GM18858 (cell line): ENCODE measurements around the gene CCDC89.
"Not testable (repeated sequence)": the region's sequence is repeated elsewhere in the genome, so short reads cannot be mapped to it uniquely, and the experiment has no call there.

Experiments used
- ATAC-seq: cut with Tn5 transposase; IDR thresholded peaks from one replicate; pipeline ENCODE4 v1.9.1; 2021; ENCODE audit not compliant: unreplicated experiment

CCDC89 gene

DNA sequence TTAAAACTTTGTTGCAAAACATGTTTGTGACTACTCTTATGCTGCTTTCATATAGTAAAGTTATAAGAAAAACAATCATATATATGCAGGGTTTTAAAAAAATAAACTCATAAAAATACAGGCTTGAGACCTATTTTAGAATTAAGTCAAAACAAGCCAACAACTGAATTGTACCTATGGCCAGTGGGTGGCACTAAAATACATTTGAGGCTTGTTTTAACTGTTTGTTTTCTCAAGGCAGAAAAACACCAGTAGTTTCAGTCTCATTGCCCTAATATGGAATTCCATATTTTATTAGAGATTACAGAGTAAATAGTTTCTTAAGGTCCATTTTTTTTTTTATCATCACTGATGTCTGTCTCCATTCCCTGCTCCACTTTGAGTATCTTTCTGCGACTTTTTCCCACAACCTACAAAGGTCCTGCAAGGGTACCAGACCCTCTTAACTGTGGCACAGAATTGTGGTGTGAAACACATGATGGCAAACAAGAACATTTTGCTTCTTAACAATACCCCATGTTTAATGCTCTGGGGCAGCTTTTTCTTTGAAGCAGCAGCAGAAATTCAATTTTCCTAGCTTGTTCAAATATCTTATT is 8.5 kb upstream of the CCDC89 start:
- peak; percentile 46 for ATAC-seq

DNA sequence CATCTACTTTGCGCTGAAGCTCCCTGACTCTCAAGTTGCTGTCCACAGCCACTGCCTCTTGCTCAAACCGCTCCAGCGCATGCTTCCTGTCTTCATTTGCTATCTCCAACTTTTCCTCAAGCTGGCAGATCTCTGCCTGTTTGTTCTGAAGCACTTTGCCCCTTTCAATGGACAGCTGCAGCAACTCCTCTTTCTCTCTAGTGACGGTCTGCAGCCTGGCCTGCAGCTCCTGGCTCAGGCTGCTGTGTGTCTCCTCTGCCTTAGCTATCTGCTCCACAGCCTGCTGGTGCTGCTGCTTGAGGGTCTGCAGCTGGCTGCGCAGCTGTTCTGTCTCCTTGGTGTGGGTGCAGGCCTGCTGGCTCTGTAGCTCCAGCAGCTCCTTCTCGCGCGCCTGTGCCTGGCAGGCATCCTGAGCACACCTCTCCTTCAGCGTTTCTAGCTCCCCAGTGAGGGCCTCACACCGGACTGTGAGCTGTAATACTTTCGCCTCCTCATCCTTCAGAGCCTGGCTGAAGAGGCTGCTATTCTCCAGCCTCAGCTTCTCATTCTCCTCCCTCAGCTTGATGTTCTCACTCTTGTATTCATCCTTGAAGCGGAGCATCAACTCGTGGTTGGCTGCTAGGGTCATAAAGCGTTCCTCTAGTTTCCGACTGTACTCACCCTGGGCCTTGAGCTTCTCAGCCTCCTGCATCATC is 723 bp downstream of the CCDC89 start:
- ATAC-seq = no peak

DNA sequence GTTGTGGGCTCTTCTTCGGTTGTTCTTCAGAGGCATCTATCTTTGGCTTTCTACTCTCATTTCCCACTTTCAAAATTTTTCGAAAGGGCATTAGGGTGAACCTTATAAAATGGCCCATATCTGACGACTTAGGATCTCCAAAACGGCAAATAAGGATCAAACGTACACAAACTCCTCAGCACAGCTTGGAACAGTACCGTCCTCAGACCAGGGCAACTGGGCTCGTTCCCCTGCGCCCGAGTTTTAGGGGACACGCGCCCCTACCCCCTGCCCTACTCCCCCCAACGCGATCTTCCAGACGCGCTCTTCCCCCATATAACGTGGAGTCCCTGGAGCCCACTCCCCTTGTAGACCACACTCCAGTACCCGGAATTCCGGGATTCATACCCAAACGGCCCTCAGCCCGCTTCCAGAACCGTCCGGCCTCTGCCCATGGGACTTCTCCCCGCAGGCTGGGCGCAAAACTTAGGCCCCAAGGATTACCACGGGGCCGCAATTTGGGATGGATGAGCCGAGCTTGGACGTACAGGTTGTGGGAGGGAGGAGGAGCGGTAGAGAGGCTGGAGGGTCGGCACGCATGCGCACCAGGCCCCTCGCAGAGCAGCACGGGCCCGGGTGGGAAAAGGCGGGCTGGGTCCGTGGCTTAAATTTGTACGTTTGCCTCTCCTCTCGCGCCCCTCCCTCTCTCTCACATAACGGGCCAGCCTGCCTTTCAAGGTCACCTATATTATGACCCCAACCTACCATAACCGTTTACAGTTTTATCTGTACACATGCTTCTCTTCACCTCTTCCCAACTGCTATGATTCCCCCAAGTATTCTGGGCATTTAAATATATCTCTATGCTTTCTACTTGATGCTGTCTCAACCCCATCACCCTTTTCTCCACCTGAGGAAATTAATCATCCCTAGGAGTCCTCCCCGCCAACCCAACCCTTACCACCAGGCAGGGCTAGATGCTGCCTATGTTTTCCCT is 3.4 kb downstream of the CCDC89 start:
- ATAC-seq = peak; percentile 61

DNA sequence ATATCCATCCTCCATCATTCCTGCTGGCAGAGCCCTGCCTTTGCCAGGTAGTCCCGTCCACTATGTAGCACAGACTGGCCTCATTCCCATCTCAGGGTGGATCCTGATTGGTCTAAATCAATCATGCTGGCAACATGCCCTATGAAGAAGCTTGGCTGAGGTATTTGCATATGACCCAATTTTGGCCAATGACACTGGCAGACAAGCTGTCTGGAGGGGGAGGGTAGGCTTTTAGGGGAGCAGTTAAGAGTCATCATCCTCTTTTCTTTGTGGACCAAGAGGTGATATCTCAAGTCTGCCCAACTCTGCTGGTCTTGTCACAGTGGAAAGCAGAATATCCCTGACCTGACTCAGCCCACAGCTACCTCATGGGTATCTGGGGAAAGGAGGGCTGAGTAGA is 5.1 kb downstream of the CCDC89 start:
- no peak for ATAC-seq

DNA sequence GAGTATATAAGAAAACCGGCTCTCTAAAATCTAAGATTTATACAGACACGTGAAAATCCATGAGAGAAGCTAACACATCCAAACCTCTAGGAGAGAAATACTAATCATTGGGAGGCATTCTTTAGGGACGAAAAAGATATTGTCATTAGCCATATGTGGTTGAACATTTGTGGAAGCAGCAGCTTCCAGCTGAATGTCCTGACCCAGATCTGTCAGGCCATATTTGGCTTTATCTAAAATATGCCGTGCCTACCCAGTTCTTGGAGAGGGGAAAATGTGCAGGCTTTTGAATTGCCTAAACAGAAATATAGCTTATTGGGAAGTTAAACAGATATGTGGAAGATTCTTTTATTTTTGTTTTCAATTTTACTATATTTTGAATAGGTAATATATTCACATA is 6.4 kb downstream of the CCDC89 start:
- no peak for ATAC-seq

DNA sequence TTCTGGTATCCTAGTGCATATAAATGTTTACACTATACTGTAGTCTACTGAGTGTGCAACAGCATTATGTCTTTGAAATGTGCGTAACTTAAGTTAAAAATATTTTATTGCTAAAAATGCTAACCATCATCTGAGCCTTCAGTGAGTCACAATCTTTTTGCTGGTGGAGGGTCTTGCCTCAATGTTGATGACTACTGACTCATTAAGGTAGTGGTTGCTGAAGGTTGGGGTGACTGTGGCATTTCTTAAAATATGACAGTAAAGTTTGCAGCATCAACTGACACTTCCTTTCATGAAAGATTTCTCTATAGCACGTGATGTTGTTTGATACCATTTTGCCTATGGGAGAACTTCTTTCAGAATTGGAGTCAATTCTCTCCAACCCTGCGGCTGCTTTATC is 12.6 kb downstream of the CCDC89 start:
- no peak for ATAC-seq

DNA sequence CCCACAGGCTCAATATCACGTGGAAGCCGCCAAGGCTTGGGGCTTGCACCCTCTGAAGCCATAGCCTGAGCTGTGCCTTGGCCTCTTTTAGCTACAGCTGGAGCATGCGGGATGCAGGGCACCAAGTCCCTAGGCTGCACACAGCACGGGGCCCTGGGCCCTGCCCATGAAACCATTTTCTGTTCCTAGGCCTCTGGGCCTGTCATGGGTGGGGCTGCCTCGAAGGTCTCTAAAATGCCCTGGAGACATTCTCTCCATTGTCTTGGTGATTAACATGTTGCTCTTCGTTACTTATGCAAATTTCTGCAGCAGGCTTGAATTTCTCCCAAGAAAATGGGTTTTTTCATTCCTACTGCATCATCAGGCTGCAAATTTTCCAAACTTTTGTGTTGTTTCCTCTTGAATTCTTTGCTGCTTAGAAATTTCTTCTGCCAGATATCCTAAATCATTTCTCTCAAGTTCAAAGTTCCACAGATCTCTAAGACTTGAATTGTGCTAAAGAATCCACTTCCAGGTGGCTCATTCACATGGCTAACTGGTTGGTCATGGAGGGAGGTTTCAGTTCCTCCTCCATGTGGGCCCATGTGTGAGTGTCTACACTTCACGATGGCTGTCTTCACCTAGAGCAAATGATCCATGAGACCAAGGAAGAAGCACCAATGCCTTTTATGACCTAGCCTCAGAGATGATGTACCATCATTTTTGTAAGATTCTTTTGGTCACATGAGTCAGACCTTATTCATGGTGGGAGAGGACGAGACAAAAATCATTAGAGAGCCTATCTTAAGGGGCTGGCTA is 13.7 kb downstream of the CCDC89 start:
- no peak for ATAC-seq

DNA sequence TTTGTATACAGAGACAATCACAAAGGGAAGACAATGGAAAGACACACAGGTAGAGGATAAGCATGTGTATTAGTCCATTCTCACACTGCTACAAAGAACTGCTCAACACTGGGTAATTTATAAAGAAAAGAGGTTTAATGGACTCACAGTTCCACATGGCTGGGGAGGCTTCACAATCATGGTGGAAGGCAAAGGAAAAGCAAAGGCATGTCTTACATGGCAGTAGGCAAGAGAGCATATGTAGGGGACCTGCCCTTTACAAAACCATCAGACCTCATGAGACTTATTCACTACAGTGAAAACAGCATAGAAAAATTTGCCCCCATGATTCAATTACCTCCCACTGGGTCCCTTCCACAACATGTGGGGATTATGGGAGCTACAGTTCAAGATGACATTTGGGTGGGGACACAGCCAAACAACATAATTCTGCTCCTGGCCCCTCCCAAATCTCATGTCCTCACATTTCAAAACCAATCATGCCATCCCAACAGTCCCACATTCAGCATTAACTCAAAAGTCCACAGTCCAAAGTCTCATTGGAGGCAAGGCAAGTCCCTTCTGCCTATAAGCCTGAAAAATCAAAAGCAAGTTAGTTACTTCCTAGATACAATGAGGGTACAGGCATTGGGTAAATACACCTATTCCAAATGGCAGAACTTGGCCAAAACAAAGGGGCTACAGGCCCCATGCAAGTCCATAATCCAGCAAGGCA is 14.9 kb downstream of the CCDC89 start:
- ATAC-seq = not testable (repeated sequence)

DNA sequence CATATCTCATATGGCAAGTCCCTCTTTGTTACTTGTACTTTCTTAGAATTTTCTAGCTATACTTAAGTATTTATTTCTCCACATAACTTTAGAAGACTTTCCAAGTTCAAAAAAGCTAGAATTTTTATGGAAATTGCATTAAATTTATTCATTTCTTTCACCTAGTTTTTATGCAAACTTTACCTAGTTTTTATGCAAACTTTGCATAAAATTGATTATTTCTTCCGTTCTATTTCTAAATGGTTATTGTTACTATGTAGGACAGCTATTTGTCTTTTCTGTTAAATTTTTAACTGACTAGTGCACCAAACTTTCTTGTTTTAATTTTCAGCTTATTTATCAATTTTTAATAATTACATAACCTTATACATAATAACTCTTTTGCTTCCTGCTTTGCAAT is 17.8 kb downstream of the CCDC89 start:
- no peak for ATAC-seq

DNA sequence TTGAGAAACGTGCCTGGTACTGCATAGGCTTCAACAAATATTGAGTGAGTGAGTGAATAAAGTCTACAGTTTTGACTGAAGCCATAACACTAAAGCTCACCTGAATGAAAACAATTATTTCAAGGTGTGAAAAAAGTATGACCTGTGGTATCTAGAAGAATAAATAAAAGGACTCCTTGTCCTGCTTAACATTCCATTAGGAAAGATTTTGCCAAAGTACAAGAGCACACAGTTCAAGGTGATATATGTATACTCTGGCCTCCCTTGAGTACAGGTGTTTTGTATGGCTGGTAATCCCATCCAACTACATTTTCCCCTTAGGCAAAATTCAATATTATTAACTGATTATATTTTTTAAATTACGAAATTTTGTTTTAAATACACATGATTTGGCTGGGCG is 19.3 kb downstream of the CCDC89 start:
- ATAC-seq = no peak

DNA sequence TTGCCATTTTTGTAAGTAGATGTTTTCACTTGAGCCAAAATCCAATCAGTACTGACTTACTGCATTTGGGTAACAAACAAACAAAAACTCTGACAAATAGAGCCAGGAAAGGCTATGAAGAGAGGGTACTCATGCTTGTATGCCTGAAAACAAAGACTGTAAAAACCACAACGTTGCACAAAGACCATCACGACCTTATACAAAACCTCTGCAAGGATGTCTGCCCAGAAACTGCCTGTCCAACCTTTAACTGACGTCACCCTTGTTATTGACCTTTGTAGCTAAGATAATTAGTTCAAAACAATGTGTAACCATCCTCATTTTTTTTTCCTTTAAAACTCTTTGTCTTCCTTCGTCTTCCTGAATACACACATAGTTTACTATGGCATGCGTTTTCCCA is 20.3 kb downstream of the CCDC89 start:
- ATAC-seq = no peak

DNA sequence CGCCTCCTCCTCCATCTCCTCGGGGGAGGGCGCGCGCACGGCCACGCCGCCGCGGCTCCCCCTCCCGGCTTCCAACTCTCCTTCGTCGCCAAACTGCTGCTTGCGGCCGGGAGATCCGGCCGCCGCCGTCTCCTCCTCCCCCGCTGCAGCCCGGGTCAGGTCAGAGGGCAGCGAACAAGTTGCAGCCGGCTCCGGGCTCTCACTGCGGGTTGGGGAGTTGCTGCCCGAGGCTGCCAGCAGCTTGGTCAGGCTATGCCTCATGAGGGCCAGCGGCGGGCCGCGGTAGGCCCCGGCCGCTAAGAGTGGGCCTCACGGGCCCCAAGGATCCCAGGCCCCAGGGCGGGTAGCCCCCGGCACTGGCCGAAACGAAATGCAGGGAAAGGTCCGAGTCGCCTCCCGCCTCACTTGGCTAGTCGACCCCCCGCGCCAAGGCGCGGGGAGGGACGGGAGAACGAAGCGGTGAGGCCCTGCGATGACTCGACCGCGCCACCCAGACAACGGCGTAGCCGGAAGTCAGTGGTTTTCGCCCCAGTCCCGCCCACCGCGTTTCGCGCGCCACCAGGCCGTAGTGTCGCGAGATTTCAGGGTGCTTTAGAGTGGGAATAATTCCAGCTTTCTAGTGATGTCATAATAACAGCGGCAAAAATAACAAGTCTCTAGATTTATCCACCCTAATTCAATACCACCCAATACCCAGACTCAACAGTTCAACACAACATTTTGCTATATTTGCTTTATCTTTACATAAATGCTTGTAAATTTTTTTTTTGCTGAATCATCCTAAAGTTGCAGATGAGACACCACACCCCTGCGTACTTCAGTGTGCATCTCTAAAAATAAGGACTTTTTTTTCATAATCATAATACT is 21.1 kb downstream of the CCDC89 start, which contains the start of gene CREBZF:
CREBZF (minus strand) TSS at position 515 of the 867 bp plus-strand sequence; CDS start at position 261, 254 bp downstream.
- peak; percentile 85 for ATAC-seq

DNA sequence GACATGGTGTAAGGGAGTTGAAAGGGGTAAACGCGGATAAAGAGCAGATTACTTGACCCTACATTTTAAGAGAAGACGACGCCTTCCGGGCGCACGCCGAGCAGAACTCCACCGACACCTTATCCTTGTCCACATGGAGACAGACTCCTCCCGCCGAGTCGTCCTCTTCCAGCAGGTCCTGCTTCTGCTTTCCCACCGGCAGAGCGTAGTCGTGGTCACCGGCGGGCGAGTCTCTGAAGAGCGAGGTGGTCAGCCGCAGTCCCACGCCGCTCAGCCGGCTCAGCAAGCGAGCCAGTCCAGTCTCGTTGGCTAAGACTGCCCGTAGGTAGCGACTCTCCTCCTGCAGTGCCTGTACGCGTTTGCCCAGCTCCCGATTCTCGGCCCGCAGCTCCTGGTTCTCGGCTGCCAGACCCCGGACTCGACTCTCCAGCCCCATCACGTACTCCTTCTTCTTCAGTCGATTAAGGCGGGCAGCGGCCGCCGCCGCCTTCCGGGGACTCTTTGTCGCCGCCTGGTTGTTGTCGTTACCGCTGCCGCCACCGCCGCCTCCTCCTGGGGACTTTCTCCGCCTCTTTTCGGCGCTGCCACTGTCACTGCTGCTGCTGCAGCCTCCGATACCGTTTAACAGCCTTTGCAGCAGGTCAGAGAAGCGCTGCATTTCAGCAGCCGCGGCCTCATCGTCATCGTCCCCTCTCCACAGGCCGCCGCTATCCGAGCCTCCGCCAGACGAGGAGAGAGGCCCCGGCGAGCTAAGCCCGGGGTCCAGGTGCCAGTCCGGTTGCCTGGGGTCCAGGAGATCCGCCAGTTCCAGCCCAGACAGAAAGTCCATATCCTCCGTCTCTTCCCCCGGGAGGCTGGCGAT is 22.0 kb downstream of the CCDC89 start:
- ATAC-seq = peak; percentile 56

DNA sequence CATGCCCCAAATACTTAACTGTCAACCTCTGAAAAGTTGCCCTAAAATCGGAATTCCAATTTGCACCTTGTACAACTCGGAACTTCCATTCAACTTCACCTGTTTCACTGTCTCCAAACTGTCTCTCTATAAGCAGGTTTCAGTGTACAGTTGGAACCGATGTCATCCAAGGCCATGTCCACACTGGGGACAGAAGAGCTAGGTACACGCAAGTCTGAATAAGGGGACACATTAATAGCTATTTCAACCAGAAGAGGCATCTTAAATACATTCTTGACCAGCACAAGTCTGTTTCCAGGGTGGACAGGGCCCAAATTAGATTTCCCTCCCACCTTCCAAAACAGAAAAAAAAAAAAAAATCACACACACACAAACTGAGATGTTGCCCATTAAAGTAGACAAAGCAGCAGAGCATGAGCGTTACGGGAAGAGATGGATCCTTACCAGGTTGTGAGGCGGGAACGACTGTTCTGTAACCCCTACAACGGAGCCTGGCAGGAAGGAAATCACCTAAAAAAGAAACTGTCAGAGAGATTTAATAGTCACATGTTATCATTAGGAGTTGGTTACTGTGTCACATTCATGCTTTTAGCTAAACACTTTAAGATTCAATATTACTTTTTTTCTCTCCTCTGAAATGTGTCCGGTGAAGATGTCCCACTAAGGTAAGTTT is 22.8 kb downstream of the CCDC89 start:
- ATAC-seq = no peak

DNA sequence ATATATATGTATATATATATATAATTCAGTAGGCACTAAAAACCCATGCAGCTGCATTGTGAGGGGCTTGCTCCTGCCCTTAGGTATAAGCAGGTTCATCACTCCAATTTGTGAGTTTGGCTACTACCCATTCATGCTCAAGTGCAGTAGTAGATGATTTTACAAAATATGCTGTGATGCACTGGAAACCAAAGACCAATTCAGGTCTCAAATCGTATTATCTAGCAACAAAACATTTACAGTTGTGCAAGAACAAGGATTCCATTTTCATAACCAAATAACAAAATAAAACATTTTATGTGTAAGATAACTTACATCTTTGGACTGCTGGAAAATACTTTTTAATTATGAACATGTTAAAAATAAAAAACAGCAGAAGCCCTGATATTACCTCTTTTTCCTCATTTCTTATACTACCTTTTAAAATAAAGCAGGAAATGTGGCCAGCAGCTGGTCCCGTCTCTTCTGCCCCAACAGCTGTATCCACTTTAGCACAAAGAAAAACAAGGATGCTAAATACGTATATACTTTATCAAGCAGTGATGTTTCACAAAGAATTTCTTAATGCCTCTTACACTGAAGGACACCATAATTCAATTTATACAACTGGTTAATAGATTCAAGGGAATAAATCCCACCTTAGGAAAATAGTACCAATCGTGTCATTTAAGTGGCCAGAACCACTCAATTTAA is 23.9 kb downstream of the CCDC89 start:
- ATAC-seq = no peak

DNA sequence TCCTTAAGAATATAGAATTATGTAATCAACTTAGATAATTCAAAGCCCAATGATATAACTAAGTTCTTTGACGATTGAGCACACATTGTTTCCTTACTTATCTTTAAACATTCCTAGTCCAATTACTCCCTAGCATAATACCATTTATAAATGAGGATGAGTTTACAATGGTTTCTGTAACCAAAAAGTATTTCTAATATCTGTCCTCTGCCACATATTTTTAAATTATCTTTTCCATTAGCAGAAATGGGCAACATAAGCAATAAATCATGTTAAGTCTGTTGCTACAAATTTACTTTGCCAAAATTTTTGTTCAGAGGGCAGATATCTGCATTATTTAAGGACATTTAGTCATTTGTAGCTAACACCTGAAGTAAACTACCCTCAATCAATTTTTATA is 27.8 kb downstream of the CCDC89 start:
- no peak for ATAC-seq

DNA sequence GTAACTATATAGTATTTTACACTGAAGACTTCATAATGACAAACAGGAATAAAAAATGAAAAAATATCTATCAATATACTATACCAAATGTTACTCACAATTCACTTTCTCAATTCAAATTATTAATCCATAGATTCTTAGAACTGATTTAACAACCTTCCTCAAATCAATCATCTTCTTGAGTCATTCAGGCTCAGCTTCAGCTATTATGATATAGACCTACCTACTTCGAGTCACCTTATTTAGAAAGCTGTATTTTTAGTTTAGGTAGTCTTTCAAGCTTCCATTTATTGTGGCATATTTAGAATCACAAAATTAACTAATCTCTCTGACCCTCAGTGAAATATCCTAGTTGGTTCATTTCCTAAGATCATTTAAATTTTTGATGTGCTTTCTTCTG is 29.2 kb downstream of the CCDC89 start:
- ATAC-seq = no peak
